ENCODE data around the gene RIOX2. TPM values are rescaled to one million over a fixed set of nuclear protein-coding genes. Genes with fewer than 3 reads are reported as not detected.
"Not testable (repeated sequence)": the region's sequence is repeated elsewhere in the genome, so short reads cannot be mapped to it uniquely, and the experiment has no call there.

Gene RIOX2
- total and polyA plus RNA-seq, 5 donors from 2014 or later, result 21.8 to 32.2 (median 29.0) TPM

DNA sequence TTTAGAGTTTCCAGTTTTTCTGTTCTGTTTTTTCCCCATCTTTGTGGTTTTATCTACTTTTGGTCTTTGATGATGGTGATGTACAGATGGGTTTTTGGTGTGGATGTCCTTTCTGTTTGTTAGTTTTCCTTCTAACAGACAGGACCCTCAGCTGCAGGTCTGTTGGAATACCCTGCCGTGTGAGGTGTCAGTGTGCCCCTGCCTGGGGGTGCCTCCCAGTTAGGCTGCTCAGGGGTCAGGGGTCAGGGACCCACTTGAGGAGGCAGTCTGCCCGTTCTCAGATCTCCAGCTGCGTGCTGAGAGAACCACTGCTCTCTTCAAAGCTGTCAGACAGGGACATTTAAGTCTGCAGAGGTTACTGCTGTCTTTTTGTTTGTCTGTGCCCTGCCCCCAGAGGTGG, 62.4 kb downstream of the RIOX2 start:
- H3K4me1 Mint-ChIP-seq, result peaks cover 22 to 39% (median 32%) of the 10 kb centered on the region in 4 donors
- not testable (repeated sequence) for H3K36me3 ChIP-seq (ENCODE audit: control insufficient read depth, insufficient read depth, low read length); H3K4me3 ChIP-seq (ENCODE audit: low read depth, low read length); ATAC-seq (ENCODE audit: low read depth in 2 of 2); H3K27me3 ChIP-seq (ENCODE audit: control insufficient read depth, insufficient read depth, low read length); H3K27me3 Mint-ChIP-seq; H3K9me3 ChIP-seq (ENCODE audit: control insufficient read depth in 2 of 2, low read length in 2 of 2); H3K27ac ChIP-seq (ENCODE audit: insufficient read depth, low read length, poor library complexity, severe bottlenecking)
- DNase-seq, result peak in 1 of 3 donors; percentile 19
- peak overlapping the region in 2 of 3 donors; percentile 86 to 95 for H3K27ac Mint-ChIP-seq
- peaks cover 0 to 17% (median 0%) of the 10 kb centered on the region in 7 donors for H3K9me3 Mint-ChIP-seq
- peaks cover 23% of the 10 kb centered on the region for H3K36me3 Mint-ChIP-seq
- peak overlapping the region; percentile 80 to 95 (median 86) for H3K4me3 Mint-ChIP-seq
- H3K4me1 ChIP-seq (ENCODE audit: control insufficient read depth, insufficient read depth, low read length, poor library complexity, severe bottlenecking), result peaks cover 18% of the 10 kb centered on the region

DNA sequence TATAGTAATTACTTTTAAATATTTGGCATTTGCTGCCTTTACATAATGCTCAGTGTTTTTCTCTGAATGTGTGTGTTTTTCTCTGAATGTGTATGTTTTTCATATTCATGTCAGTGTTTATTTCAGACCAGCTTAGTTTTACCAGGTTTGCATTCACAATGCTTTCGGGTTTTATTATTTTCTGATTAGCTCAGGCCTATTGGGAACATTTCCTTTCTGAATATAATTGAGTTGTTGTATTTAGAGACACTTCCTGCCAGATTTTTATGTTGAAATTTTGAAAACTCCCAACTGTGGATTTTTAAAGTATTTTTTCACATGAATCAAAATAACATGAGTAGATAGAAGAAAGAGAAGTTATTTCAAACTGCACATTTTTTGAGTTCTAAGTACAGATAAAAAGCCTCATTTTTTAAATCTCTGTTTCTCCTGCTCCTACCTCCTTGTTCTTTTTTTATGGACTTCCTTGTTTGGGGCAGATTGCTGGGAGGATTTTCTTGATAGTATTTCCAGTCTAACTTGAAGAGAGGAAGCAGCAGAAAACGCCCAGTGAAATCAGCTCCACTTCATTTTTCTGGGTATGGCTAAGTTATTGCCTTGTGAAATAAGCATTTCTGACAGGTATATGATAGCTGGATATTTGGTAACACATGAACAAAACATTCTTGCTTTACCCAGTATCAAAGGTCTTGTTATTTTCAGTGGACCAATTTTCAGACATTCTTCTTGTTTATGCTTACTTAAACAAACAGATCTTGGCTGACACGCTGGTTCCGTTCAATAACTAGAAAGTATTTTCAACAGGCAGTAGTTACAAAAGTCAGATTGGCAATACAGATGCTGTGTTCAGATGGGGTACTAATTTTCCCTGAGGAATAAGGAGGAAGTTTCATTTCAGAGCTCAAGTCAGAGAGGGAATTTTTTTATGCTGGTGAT, 70.7 kb downstream of the RIOX2 start:
- peak overlapping the region in 1 of 4 donors; percentile 20 for H3K4me3 Mint-ChIP-seq
- peaks cover 0 to 10% (median 5%) of the 10 kb centered on the region in 4 donors for H3K4me1 Mint-ChIP-seq
- ATAC-seq (ENCODE audit: low read depth in 2 of 2) (no peak), DNase-seq (no peak)
- H3K27me3 Mint-ChIP-seq, result peaks cover 4% of the 10 kb centered on the region
- no peak overlapping the region for H3K27ac ChIP-seq (ENCODE audit: insufficient read depth, low read length, poor library complexity, severe bottlenecking)
- no peaks in the 10 kb centered on the region for H3K27me3 ChIP-seq (ENCODE audit: control insufficient read depth, insufficient read depth, low read length)
- no peaks in the 10 kb centered on the region for H3K9me3 Mint-ChIP-seq
- H3K27ac Mint-ChIP-seq, result peak overlapping the region in 1 of 3 donors; percentile 7
- peaks cover 4 to 7% of the 10 kb centered on the region in 2 experiments for H3K9me3 ChIP-seq (ENCODE audit: control insufficient read depth in 2 of 2, low read length in 2 of 2)
- H3K36me3 Mint-ChIP-seq, result peaks cover 5% of the 10 kb centered on the region
- H3K4me3 ChIP-seq (ENCODE audit: low read depth, low read length), result no peak overlapping the region
- H3K36me3 ChIP-seq (ENCODE audit: control insufficient read depth, insufficient read depth, low read length), result no peaks in the 10 kb centered on the region
- no peaks in the 10 kb centered on the region for H3K4me1 ChIP-seq (ENCODE audit: control insufficient read depth, insufficient read depth, low read length, poor library complexity, severe bottlenecking)

DNA sequence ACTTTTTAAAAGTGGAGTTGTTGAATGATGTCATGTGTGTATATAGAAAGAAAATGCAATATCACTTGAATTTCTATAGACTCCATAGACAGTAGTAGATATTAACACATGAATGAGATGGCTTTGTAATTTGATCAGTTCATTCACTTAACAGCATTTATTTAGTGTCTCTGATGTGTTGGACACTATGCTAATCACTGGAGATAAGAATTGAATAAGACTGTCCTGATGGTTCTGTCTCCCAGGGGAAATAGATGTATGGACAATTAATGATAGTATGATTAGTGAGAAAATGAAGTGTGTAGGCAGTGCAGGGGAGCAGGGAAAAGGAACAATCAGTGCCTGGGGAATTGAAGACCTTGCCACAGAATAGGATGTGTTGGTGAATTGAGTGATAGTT, 72.9 kb downstream of the RIOX2 start:
- Mint-ChIP-seq H3K4me1 (peaks cover 0 to 10% (median 5%) of the 10 kb centered on the region in 4 donors), H3K9me3 (no peaks in the 10 kb centered on the region), H3K4me3 (no peak overlapping the region), H3K27ac (no peak overlapping the region), H3K36me3 (peaks cover 5% of the 10 kb centered on the region), H3K27me3 (peaks cover 4% of the 10 kb centered on the region)
- peaks cover 4 to 7% of the 10 kb centered on the region in 2 experiments for H3K9me3 ChIP-seq (ENCODE audit: control insufficient read depth in 2 of 2, low read length in 2 of 2)
- H3K27me3 ChIP-seq (ENCODE audit: control insufficient read depth, insufficient read depth, low read length), result no peaks in the 10 kb centered on the region
- no peaks in the 10 kb centered on the region for H3K4me1 ChIP-seq (ENCODE audit: control insufficient read depth, insufficient read depth, low read length, poor library complexity, severe bottlenecking)
- H3K4me3 ChIP-seq (ENCODE audit: low read depth, low read length), result no peak overlapping the region
- no peak for DNase-seq
- H3K27ac ChIP-seq (ENCODE audit: insufficient read depth, low read length, poor library complexity, severe bottlenecking), result no peak overlapping the region
- no peaks in the 10 kb centered on the region for H3K36me3 ChIP-seq (ENCODE audit: control insufficient read depth, insufficient read depth, low read length)
- no peak for ATAC-seq (ENCODE audit: low read depth in 2 of 2)

DNA sequence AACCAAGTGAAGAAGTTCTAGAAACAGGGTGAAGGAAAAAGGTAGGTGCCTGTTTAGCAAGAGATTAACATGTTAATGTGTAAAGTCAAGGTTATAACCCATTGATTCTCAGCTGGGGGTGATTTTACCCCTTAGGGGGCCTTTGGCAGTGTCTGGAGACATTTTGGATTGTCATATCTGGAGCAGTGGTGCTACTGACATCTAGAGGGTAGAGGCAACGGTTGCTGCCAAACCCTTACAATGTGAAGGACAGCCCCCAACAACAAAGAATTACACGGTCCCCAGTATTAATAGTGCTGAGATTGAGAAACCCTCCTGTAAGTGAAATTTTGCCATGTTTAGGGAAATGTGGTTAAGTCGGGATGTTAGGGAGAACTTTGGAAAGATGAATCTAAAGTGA, 75.7 kb downstream of the RIOX2 start:
- Mint-ChIP-seq H3K27ac (no peak overlapping the region), H3K27me3 (peaks cover 4% of the 10 kb centered on the region), H3K4me3 (no peak overlapping the region), H3K36me3 (peaks cover 8% of the 10 kb centered on the region), H3K4me1 (peaks cover 0 to 5% (median 2%) of the 10 kb centered on the region in 4 donors), H3K9me3 (no peaks in the 10 kb centered on the region)
- Histone ChIP-seq H3K9me3 (ENCODE audit: control insufficient read depth in 2 of 2, low read length in 2 of 2) (no peaks in the 10 kb centered on the region), H3K36me3 (ENCODE audit: control insufficient read depth, insufficient read depth, low read length) (no peaks in the 10 kb centered on the region), H3K4me1 (ENCODE audit: control insufficient read depth, insufficient read depth, low read length, poor library complexity, severe bottlenecking) (no peaks in the 10 kb centered on the region), H3K4me3 (ENCODE audit: low read depth, low read length) (no peak overlapping the region), H3K27ac (ENCODE audit: insufficient read depth, low read length, poor library complexity, severe bottlenecking) (no peak overlapping the region), H3K27me3 (ENCODE audit: control insufficient read depth, insufficient read depth, low read length) (no peaks in the 10 kb centered on the region)
- no peak for ATAC-seq (ENCODE audit: low read depth in 2 of 2)
- no peak for DNase-seq

DNA sequence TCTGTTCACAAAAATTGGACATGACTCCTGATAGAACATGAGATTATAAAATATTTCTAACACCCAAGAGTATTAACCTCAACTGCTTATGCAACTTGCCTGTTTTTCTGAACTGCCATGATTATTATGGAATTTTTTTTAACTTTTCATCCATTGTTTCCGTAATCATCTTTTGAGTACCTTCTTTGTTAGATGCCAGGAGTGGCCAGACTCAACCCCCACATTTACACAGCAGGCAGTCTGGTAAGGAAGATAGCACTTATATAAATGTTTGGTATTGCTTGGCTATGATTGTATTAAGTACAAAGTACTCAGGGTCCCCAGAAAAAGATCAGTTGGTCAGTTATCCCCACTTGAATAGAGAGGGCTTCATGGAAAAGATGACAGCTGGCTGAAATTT, 76.1 kb downstream of the RIOX2 start:
- no peaks in the 10 kb centered on the region for H3K36me3 ChIP-seq (ENCODE audit: control insufficient read depth, insufficient read depth, low read length)
- Mint-ChIP-seq H3K9me3 (no peaks in the 10 kb centered on the region), H3K36me3 (peaks cover 8% of the 10 kb centered on the region), H3K27me3 (peaks cover 4% of the 10 kb centered on the region), H3K27ac (no peak overlapping the region), H3K4me1 (peaks cover 0 to under 1% (median 0%) of the 10 kb centered on the region in 4 donors), H3K4me3 (no peak overlapping the region)
- ATAC-seq (ENCODE audit: low read depth in 2 of 2), result no peak
- no peaks in the 10 kb centered on the region for H3K27me3 ChIP-seq (ENCODE audit: control insufficient read depth, insufficient read depth, low read length)
- no peak overlapping the region for H3K4me3 ChIP-seq (ENCODE audit: low read depth, low read length)
- H3K9me3 ChIP-seq (ENCODE audit: control insufficient read depth in 2 of 2, low read length in 2 of 2), result no peaks in the 10 kb centered on the region
- H3K4me1 ChIP-seq (ENCODE audit: control insufficient read depth, insufficient read depth, low read length, poor library complexity, severe bottlenecking), result no peaks in the 10 kb centered on the region
- no peak overlapping the region for H3K27ac ChIP-seq (ENCODE audit: insufficient read depth, low read length, poor library complexity, severe bottlenecking)
- no peak for DNase-seq

DNA sequence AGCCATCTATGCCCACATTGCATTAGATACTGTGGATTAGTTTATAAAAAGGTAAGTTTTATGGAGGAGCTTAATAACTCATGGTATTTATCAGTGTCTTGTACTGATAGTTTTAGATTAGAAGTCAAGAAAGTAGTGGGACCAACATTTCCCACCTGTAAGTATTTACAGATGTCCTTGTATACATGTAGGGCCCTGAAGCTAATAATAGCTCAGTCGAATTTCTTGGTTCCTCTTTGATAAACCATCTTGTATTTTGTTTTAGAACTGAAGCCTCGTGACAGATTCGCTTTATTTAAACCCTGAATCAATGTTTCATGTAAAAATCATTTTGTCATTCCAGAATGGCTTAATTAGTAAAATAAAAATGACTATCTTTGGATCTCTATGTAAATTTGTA, 77.0 kb downstream of the RIOX2 start:
- Mint-ChIP-seq H3K27ac (no peak overlapping the region), H3K9me3 (no peaks in the 10 kb centered on the region), H3K4me1 (peaks cover 0 to 2% (median 0%) of the 10 kb centered on the region in 4 donors), H3K36me3 (peaks cover 8% of the 10 kb centered on the region), H3K4me3 (no peak overlapping the region), H3K27me3 (peaks cover 4% of the 10 kb centered on the region)
- ATAC-seq (ENCODE audit: low read depth in 2 of 2) (no peak), DNase-seq (no peak)
- H3K4me1 ChIP-seq (ENCODE audit: control insufficient read depth, insufficient read depth, low read length, poor library complexity, severe bottlenecking), result no peaks in the 10 kb centered on the region
- no peaks in the 10 kb centered on the region for H3K27me3 ChIP-seq (ENCODE audit: control insufficient read depth, insufficient read depth, low read length)
- no peak overlapping the region for H3K27ac ChIP-seq (ENCODE audit: insufficient read depth, low read length, poor library complexity, severe bottlenecking)
- no peaks in the 10 kb centered on the region for H3K9me3 ChIP-seq (ENCODE audit: control insufficient read depth in 2 of 2, low read length in 2 of 2)
- H3K4me3 ChIP-seq (ENCODE audit: low read depth, low read length), result no peak overlapping the region
- H3K36me3 ChIP-seq (ENCODE audit: control insufficient read depth, insufficient read depth, low read length), result no peaks in the 10 kb centered on the region

DNA sequence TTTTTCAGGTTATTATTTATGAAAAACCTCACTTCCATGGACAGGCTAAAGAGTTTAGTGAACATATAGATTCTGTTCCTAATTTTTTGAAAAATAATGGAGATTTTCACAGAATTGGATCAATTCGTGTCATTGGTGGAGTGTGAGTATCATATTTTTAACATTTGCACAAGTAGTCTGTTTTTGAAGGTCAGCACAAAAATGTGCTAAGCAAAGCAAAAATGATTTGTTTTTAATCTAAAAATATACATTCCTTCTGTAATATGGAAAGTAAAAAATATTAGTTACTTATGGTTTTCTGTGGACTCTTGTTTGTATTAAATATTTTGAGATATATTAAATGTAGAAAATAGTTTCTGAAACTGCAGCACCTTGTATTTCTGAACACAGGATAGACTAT, 79.4 kb downstream of the RIOX2 start:
- H3K9me3 Mint-ChIP-seq, result no peaks in the 10 kb centered on the region
- no peak overlapping the region for H3K4me3 Mint-ChIP-seq
- H3K36me3 Mint-ChIP-seq, result peaks cover 11% of the 10 kb centered on the region
- no peaks in the 10 kb centered on the region for H3K36me3 ChIP-seq (ENCODE audit: control insufficient read depth, insufficient read depth, low read length)
- no peak for DNase-seq
- H3K27ac Mint-ChIP-seq, result no peak overlapping the region
- no peaks in the 10 kb centered on the region for H3K27me3 ChIP-seq (ENCODE audit: control insufficient read depth, insufficient read depth, low read length)
- no peak overlapping the region for H3K27ac ChIP-seq (ENCODE audit: insufficient read depth, low read length, poor library complexity, severe bottlenecking)
- ATAC-seq (ENCODE audit: low read depth in 2 of 2), result no peak
- peaks cover 0 to 6% (median 0%) of the 10 kb centered on the region in 4 donors for H3K4me1 Mint-ChIP-seq
- no peak overlapping the region for H3K4me3 ChIP-seq (ENCODE audit: low read depth, low read length)
- no peaks in the 10 kb centered on the region for H3K9me3 ChIP-seq (ENCODE audit: control insufficient read depth in 2 of 2, low read length in 2 of 2)
- H3K27me3 Mint-ChIP-seq, result peaks cover 2% of the 10 kb centered on the region
- no peaks in the 10 kb centered on the region for H3K4me1 ChIP-seq (ENCODE audit: control insufficient read depth, insufficient read depth, low read length, poor library complexity, severe bottlenecking)
